ENCODE data around the gene HTT. TPM values are rescaled to one million over a fixed set of nuclear protein-coding genes. Genes with fewer than 3 reads are reported as not detected.
"Not testable (repeated sequence)": the region's sequence is repeated elsewhere in the genome, so short reads cannot be mapped to it uniquely, and the experiment has no call there.

Gene HTT
- total RNA-seq, 1 donor from 2014 or later = 43.9 TPM

DNA sequence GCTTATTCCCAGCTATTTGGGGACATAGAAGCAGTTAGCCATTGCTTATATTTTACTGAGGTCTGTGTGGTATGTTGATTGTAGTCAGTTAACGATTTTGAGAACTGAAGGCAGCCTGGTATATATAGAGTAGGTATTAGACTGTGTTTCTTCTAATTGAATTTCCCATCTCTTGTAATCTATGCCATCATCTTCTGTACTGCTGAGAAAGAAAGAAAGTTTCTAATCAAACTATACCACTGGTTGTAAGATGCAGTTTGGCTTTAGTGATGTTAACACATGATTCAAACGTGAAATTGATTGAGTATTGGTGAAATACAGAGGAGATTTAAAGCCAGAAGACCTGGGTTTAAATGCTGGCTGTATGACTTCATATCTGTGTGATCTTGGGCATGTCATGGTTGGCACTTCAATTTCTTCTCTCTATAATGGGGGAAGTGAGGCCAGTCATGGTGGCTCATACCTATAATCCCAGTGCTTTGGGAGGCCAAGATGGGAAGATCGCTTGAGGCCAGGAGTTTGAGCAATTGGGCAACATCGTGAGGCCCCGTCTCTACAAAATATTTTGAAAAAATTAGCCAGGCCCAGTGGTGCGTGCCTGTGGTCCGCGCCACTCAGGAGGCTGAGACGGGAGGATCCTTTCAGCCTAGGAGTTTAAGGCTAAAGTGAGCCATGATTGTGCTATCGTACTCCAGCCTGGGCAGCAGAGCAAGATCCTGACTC lies 11.6 kb downstream of the HTT start:
- no peak for DNase-seq

DNA sequence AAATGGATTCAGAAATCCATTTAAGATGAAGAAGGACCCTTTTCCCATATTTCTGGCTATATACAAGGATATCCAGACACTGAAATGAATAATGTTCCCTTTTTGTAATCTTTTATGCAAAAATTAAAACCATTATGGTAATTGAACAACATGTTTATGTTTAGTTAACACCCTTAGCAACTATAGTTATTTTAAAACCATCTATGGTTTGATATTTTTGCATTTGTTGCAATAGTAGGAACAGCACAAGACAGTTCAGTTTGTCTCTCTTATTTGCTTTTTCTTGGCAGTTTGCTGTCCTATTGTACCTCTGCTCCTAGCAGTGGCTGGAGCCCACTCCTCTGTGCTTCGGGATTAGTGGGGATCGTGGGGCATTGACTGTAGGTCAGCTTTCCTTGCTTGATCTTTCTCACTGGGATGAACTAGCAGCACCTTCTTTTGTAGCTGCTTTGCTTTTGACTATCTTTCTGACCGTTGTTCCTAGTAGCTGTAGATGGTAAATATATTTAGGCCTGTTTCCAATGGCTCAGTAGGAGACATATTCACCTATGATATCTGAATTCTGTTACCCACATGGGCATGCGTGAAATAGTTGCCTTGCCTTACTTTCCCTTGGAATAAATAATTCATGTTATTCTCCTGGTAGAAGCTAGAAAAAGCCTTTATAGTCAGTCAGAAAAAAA lies 12.8 kb downstream of the HTT start:
- DNase-seq = no peak

DNA sequence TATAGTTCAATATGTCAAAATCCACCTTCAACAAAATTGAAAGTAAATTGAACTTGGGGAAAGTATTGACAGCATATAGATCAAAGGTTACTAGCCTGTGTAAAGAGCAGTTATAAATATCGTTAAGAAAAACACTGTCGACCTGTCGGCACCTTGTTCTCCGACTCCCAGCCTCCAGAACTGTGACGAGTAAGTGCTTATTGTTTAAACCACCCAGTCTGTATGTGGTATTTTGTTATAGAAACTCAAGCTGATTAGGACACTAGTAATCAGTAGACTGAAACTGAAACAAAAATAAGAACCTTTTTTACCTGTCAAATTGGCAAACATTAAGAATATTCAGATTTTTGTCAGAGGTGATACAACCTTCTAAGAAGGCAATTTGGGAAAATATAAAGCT lies 17.0 kb downstream of the HTT start:
- no peak for DNase-seq

DNA sequence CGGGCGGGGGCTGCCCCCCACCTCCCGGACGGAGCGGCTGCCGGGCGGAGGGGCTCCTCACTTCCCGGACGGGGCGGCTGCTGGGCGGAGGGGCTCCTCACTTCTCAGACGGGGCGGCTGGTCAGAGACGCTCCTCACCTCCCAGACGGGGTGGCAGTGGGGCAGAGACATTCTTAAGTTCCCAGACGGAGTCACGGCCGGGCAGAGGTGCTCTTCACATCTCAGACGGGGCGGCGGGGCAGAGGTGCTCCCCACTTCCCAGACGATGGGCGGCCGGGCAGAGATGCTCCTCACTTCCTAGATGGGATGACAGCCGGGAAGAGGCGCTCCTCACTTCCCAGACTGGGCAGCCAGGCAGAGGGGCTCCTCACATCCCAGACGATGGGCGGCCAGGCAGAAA lies 20.2 kb downstream of the HTT start:
- not testable (repeated sequence) for DNase-seq

DNA sequence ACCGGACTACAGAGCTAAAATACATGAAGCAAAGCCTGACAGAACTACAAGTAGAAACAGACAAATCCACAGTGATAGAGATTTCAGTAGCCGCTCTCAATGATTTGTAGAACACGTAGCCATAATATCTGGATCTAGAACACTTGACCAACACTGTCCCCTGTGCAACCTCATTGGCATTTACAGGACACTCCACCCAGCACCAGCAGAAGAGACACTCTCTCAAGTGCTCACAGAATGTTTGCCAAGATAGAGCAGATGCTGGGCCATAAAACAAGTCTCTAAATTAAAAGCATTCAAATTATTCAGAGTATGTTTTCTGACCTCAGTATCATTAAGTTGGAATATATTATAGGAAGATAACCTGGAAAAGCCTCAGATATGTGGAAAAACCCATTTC lies 21.7 kb downstream of the HTT start:
- no peak for DNase-seq

DNA sequence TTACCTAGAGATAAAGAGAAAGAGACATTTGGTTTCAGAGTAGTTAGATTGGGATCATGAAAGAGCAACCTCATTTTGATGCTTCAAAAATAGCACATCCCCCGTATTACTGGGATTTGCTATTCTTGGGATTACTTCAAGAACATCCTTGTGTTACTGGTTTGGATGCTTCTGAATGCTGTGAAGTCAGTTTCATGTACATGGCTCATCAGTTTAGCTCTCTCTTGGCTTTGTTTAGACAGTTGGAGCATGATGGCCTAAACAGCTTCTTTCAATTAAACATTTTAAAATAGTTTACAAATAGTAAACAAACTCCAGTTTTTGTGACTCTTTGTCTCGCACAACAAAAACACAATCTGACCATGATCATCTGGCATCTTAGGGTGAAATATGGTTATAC lies 23.9 kb downstream of the HTT start:
- no peak for DNase-seq

DNA sequence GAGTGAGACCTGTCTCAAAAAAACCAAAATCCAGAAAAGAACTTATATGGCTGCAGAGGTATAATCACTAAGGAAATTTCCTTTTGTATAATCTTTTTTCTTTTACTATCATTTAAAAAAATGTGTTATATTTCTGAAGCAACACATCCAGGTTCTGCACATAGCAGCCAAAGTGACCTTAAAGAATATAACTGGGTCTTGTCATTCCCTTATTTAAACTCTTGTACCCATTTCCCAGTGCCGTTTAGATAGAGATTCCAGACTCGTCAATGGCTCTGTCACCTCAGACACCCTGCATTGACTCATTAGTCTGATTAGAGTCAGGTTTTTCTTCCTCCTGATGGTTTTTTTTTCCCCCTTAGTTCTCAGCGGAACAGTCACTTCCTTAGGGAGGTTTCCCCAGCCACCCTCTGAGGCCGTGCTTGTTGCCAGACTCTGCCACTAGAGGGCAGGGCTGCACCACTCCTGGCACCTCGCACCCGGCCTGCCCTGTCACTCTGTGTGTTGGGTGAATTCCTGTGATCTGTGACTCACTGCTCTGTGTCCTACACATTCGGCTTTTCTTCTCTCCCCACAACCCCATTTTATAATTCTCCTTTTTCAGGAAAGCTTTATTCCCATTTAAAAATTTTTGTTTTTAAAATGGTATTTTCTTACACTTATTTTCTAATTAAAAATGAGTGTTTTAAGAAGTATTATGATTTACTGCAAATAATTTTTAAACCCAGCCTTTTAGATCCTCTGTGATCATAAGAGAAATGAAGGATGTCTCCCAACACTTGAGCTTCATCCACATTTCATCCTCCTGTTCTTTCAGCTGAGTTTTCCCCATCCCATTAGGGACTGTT lies 32.1 kb downstream of the HTT start:
- peak; percentile 96 for DNase-seq

DNA sequence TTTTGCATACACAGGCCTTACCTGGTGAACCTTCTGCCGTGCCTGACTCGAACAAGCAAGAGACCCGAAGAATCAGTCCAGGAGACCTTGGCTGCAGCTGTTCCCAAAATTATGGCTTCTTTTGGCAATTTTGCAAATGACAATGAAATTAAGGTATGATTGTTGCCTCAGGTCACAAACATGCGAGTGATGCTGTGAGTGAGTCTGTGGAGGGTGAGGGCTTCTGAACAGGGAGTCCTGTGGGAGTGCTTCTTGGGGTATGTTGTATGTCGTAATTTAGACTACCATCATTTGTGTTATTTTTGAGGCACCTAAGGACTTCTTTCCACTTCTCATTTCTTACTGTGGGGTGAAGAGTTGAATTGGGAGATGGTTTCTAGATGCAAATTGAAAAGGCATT lies 32.8 kb downstream of the HTT start:
- DNase-seq = peak; percentile 10

DNA sequence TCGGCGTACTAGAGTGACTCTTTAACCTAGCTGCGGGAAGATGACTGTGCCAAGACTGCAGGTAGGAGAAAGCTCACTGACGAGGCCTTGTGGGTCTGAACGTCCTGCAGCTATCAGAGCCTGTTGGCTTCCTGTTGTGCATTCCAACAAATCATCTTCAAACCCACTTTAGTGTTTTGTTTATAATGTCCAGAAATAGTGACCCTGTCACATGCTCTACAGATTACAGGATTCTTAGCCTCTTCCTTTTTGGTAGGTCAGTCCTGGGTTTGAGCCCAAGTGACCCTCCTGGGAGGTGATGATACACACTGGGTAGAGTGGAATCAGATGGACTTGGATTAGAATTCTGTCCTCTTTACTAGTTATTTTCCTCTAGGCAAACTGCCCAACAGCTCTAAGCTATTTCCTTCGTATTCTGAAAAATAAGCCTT lies 33.2 kb downstream of the HTT start:
- DNase-seq = peak; percentile 49

DNA sequence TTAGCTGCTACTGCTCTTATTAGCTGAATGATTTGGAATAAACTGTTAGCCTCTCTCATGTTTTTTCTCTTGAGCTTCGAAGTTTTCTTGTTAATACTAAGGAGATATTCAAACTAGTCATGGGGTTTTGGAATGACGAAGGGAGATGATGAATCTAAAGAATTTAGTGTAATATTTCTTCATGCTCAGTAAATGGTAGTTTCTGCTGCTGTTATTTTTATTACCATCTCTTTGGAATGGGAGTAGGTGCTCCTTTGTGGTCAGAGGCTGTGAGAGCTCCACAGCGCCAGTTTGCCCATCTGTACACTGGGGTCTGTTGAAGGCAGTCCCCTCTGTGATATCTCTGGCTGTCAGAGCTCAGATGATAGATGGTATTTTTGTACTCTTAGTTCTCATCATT lies 33.7 kb downstream of the HTT start:
- DNase-seq = no peak

DNA sequence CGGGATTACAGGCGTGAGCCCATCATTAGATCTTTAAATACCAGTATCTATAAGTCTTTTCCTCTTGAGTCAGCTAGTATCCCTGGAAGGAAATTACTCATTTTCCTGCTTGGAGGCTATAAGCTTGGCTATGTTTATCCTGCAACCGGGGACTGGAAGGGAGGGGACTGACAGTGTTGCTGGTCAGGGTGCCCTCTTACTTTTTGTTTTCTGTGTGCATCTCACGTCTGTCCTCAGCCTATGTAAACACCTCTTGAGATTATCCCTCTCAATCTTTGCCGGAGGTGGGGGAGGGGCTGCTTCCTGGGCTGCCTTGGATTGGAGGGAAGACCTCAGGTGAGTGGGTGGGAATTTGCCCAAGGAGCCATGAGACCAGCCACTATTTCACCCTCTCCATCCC lies 37.0 kb downstream of the HTT start:
- DNase-seq = peak; percentile 90

DNA sequence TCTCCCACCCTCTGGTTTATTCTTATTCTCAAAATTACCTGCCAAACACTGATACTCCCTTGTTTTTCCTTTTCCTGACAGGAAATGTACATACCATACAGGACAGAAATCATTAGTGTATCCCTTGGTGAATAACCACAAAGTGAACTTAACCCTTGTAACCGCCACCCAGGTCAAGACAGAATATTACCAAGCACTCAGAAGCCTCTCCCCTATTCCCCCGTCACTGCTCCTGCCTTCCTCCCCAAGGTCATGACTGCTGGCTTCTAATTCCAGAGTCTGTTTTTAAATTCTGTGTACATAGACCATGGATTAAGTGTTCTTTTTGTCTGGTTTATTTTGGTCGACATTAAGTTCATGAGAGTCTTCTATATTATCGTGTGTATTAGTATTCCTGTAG lies 37.7 kb downstream of the HTT start:
- peak; percentile 30 for DNase-seq

DNA sequence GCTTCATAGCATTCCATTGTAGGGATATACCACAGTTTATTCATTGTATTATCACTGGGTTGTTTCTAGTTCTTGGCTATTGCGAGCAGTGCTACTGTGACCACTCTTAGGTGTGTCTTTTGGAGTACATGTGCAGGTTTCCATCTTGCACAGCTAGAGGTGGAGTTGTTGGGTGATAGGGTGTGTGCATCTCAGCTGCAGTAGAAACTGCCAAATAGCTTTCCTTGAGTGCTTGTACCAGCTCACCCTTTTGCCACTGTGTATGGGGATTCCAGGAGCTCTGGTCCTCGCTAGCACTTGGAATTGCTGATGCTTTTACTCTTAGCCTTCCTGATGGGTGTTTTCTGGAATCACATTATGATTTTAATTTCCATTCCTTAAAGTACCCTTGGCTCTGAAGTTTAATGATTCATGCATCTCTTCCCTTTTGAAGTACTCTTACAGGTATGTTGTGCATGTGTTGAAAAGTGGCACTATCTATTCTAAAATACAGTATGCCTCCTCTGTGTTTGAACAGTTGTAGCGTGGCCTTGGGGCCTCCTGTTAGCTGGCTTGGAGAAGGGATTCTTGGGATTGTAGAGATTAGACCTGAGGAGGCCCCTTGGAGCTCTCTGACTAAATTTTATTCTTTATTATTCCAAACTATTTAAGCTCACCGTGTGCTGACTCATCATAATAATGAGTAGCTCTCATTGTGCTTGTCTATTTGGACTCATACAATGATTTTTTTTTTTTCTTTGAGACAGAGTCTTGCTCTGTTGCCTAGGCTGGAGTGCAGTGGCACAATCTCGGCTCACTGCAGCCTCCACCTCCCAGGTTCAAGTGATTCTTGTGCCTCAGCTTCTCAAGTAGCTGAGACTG lies 38.4 kb downstream of the HTT start:
- peak; percentile 35 for DNase-seq

DNA sequence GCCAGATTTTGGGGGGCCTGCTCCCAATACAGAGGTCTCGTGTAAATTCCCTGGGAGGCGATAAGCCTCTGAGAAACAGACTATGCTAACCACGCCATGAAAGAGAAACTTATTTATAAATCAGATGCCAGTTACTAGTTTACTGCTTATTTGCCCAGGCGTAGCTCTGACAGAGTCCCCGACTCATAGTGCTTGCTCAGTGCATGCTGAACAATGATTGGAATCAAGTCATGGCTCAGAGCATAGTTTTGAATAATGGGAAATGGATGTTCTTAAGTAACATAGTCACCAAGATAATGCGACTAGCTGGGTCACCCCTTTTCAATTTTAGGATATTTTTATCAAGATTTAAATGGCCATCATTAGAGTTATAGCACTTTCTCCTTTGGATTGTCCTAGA lies 39.9 kb downstream of the HTT start:
- DNase-seq = no peak

DNA sequence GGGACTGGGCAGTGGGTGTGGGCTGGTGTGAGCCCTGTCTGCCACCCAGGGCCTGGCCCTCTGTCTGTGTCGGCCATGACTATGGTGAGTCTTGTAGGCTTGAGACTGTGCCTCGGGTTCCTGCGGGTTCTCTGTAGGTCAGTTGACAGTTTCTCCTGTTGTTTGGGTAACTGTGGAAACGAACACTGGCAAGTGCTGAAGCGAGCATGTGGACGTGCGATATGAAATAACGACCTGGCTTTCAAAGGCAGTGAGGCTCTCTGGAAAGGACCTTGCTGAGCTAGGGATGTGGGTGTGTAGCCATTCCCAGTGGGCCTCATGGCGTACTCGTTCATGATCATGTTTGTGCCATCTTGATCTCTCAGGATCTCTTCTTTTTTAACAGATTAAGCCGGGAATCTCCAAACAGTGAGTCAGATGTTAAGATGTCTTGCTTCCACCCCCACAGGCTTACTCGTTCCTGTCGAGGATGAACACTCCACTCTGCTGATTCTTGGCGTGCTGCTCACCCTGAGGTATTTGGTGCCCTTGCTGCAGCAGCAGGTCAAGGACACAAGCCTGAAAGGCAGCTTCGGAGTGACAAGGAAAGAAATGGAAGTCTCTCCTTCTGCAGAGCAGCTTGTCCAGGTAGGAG lies 41.3 kb downstream of the HTT start:
- no peak for DNase-seq

DNA sequence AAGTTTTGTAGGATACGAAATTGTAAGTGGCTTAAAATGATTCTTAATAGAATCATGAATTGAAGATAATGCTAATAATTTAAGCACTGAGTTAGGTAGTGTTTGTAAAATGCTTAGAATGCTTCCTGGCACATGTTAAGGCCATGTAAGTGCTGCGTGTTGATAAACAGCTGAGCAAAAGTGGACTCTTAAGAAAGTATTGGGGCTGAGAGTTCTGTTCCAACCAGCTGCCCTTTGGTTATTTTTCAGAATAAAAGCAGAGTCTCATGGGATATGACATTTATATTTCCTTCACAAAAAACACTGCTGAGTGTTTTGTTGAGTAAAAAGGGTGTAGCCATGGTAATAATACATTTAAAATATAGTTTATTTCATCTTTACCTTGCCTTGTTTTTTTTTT lies 42.5 kb downstream of the HTT start:
- no peak for DNase-seq

DNA sequence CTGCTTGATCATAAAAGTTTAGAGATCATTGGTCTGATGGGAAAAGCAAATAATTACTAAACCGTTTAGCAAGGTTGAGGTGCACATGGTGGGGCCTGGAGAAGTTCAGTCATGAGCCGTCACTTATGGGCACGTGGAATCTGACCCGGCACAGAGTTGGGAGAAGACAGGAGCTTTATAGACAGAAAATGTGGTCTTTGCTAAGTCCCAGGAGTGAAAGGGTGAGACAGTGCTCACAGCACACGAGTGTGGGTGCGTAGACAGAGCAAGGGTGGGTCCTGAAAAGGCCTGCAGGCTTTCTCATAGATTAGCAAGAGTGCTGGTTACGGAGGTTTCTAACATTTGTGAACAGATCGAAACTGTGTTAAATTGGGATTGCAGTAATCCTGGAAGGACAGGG lies 43.8 kb downstream of the HTT start:
- DNase-seq = no peak

DNA sequence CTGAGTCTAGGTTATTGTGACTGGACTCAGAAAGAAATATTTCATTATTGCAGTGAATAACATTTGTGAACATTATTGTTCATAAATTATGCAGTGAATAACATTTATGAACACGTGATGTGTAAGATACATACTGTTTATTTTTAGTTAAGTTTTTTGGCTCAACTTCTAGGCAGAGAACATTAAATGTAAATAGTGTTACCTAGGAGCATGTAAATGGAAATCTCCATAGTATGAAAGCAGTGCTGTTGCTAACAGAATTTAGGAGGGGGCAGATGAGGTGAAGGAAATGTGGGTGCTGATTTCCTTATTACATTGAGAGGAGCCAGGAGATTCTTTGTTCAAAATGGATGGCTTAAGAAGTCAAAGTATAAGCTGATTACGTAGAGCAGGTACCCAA lies 45.0 kb downstream of the HTT start:
- DNase-seq = no peak

DNA sequence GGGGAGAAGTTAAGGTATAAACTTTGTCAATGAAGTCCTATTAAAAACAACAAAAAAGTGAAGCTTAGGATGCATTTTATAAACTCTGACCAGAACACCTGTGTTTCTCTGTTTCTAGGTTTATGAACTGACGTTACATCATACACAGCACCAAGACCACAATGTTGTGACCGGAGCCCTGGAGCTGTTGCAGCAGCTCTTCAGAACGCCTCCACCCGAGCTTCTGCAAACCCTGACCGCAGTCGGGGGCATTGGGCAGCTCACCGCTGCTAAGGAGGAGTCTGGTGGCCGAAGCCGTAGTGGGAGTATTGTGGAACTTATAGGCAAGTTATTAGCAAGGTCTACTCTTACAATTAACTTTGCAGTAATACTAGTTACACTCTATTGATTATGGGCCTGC lies 46.6 kb downstream of the HTT start:
- no peak for DNase-seq

DNA sequence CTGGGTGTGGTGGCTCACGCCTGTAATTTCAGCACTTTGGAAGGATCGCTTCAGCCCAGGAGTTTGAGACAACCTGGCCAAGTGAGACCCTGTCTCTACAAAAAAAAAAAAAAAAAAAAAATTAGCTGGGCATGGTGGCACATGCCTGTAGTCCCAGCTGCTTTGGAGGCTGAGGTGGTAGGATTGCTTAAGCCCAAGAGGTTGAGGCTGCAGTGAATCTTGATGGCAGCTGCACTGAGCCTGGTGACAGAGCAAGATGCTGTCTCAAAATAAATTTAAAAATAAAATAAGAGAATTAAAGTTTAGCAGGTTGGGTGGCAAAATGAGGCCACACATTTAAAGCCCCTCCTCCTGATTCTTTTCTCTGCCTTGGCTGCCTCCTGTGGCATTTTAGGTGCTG lies 47.1 kb downstream of the HTT start:
- no peak for DNase-seq

DNA sequence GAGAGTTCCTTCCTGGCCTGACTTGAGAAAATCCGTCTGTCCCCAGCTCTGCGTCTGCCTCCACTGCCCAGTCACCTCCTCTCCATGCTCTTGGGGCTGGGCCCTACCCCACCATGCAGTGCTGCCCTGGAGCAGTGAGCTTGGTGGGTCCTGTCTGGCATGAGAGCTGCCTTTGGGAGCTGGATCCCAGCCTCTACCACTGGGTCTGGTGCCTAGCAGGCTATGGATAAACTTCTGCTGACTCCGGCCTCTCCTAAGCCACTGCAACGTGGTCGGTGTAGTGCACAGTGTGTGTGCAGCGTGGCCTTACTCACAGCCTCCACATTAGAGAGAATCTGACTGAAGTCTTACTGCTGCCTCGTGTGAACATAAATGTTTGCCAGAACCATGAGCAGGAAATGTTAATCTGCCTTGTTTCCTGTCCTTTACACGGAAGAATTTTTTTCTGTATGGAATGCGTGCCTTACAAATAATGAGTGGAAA lies 47.6 kb downstream of the HTT start:
- peak; percentile 95 for DNase-seq

DNA sequence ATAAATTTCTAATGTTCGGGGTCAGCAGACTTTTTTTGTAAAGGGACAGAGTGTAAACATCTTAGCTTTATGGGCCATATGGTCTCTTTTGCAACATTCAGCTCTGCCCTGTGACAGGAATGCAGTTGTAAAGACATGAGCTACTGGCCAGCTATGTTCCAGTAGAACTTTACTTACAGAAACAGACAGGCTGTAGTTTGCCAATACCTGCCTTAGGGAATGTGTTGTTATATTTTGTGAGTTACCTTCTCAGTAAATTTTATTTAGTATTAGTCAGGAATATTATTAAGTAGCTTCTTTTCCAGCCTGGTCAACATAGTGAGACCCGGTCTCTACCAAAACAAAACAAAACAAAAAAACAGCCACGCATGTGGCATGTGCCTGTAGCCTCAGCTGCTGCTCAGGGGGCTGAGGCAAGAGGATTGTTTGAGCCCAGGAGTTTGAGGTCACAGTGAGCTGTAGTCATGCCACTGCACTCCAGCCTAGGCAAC lies 48.7 kb downstream of the HTT start:
- DNase-seq = peak; percentile 63
